ES-I3 (cell line): ENCODE results near the gene NDUFS7.

Source experiments
- H3K36me3 ChIP-seq: 2 replicates; pipeline ENCODE4 v1.6.1; 2013; ENCODE audit warnings: mild to moderate bottlenecking, low read length, control low read depth, moderate library complexity; ENCODE audit not compliant: insufficient read depth
- H3K4me1 ChIP-seq: 2 replicates; pipeline ENCODE4 v1.6.1; 2013; ENCODE audit warnings: mild to moderate bottlenecking, control low read depth, low read length; ENCODE audit not compliant: insufficient read depth
- H3K9ac ChIP-seq: 2 replicates; pipeline ENCODE4 v1.6.1; 2013; ENCODE audit warnings: low read depth, mild to moderate bottlenecking, low read length, moderate library complexity
- H3K9me3 ChIP-seq: 2 replicates; pipeline ENCODE4 v1.6.1; 2013; ENCODE audit warnings: mild to moderate bottlenecking, low read length, moderate library complexity; ENCODE audit not compliant: control insufficient read depth, insufficient read depth

Gene NDUFS7

DNA sequence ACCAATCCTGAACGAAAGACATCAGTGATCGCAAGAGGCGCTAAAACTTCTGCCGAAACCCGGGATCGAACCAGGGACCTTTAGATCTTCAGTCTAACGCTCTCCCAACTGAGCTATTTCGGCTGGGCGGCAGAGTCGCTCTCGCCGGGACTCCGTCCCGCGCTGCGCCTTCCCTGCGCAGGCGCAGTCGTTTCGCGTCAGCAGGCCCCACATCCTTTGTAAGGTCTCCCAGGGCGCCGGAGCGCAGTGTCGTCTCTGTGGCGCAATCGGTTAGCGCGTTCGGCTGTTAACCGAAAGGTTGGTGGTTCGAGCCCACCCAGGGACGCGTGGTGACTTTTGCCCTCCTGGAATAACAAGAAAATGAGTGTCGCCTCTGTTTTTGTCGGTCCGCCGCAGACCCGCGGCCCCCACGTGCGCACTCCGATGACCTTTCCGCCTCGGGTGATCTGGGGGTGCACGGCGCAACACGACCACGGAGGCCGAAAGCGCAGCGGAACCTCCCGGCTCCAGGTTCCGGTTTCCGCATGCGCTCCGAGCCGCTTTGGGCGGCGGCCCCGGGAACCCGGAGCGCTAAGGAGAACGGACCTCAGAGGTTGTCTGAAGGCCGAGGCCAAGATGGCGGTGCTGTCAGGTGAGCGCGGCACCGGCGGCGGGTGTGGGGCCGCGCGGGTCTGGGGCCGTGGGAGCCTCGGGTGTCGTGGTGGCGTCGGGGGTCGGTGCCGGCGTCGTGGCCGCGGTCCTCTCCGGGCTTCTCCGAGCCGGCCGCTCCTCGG lies at the start of gene NDUFS7:
Gene NDUFS7 (plus strand): TSS at position 596 of the 773 bp plus-strand sequence. CDS start 20 bp downstream, at position 616.
- Histone ChIP-seq H3K4me1 (peaks cover 8% of the 10 kb centered on the region), H3K9ac (peak within 1 kb of the TSS; percentile 82), H3K9me3 (no peaks in the 10 kb centered on the region), H3K36me3 (no peaks in the 10 kb centered on the region; the same call in 1 of the 2 replicates)

GRCh38 chr19:1336079-1336684 lies 47.5 kb upstream of the NDUFS7 start:
- no peaks in the 10 kb centered on the region; the same call in 1 of the 2 replicates for H3K4me1 ChIP-seq
- no peak overlapping the region for H3K9ac ChIP-seq
- H3K36me3 ChIP-seq, result no peaks in the 10 kb centered on the region
- H3K9me3 ChIP-seq, result no peaks in the 10 kb centered on the region

DNA sequence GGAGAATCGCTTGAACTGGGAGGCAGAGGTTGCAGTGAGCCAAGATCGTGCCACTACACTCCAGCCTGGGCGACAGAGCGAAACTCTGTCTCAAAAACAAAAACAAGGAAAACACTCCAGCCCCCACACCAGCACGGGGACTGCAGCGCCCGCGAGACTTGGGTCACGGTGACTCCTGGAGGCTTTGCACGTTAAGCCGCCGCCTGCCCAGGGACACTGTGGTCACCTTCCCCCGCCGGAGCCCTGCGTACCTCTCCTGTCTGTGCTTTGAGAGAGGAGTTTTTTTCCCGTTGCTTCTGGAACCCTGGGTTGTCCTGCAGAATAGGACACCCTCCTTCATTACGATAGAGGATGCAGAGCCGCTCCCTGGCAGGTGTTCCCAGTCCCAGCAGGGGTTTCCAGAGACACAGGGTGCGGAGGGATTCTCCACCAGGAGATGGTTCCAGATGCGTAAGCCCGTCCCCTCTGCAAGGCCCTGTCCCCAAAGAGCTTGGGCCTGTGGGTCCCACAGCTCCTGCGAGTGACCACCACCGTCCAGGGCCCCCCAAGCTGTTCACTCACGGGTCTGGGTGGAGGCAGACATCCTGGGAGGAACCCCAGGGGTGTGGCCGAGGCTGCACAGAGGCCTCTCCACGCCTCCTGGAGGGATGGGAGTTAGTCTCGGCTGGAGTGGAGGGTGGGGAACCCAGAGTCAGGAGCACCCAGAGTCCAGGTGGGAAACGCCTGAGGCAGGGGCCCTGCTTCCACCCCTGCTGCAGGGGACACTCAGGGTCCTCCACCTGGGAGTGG lies 42.8 kb upstream of the NDUFS7 start:
- Histone ChIP-seq H3K9me3 (no peaks in the 10 kb centered on the region), H3K9ac (no peak overlapping the region), H3K4me1 (no peaks in the 10 kb centered on the region), H3K36me3 (no peaks in the 10 kb centered on the region)

GRCh38 chr19:1343041-1343440 lies 40.7 kb upstream of the NDUFS7 start:
- Histone ChIP-seq H3K9ac (no peak overlapping the region), H3K9me3 (no peaks in the 10 kb centered on the region), H3K36me3 (no peaks in the 10 kb centered on the region), H3K4me1 (no peaks in the 10 kb centered on the region)

GRCh38 chr19:1349211-1349610 lies 34.5 kb upstream of the NDUFS7 start:
- no peak overlapping the region for H3K9ac ChIP-seq
- no peaks in the 10 kb centered on the region for H3K9me3 ChIP-seq
- no peaks in the 10 kb centered on the region for H3K36me3 ChIP-seq
- no peaks in the 10 kb centered on the region for H3K4me1 ChIP-seq

GRCh38 chr19:1350867-1351266 lies 32.8 kb upstream of the NDUFS7 start:
- no peaks in the 10 kb centered on the region for H3K36me3 ChIP-seq
- 0 out of 2 replicates have a peak, but pooled peaks cover under 1% of the 10 kb centered on the region for H3K4me1 ChIP-seq
- H3K9ac ChIP-seq, result no peak overlapping the region
- no peaks in the 10 kb centered on the region for H3K9me3 ChIP-seq

GRCh38 chr19:1351381-1351851 lies 32.3 kb upstream of the NDUFS7 start:
- no peaks in the 10 kb centered on the region for H3K9me3 ChIP-seq
- no peaks in the 10 kb centered on the region for H3K36me3 ChIP-seq
- H3K4me1 ChIP-seq, result peaks cover 4% of the 10 kb centered on the region; the same call in 1 of the 2 replicates
- H3K9ac ChIP-seq, result no peak overlapping the region

GRCh38 chr19:1353144-1353543 lies 30.6 kb upstream of the NDUFS7 start:
- peaks cover 2% of the 10 kb centered on the region; the same call in 1 of the 2 replicates for H3K36me3 ChIP-seq
- no peak overlapping the region for H3K9ac ChIP-seq
- H3K9me3 ChIP-seq, result no peaks in the 10 kb centered on the region
- peaks cover 20% of the 10 kb centered on the region; the same call in 1 of the 2 replicates for H3K4me1 ChIP-seq

DNA sequence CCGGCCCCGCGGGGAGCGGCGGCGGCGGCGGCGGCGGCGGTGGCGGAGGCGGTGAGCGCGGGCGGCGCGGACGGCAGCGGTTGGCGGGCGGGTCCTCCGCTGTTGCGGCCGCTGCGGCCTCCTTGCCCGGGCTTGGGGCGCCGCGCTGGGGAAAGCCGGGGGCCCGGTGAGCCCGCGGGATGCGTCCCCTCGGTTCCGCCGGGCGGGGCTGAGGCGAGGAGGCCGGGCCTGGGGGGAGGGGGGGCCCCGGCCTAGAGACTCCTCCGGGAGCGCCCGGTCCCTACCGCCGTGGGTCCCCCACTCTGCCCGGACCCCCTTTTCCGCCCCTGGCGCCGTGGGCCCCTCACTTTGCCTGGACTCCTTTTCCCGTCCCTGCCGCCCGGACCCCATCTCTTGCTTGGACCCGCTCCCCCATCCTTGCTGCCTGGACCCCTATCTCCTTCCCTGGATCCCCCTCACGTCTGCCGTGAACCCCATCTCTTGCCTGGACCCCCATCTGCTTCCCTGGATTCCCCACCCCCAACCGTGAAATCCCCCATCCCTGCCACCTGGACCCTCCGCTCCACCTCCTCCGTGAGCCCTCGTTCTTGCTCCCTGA lies 28.6 kb upstream of the NDUFS7 start:
- peak overlapping the region; percentile 61 for H3K9ac ChIP-seq
- H3K4me1 ChIP-seq, result peaks cover 30% of the 10 kb centered on the region; the same call in 1 of the 2 replicates
- H3K9me3 ChIP-seq, result no peaks in the 10 kb centered on the region
- H3K36me3 ChIP-seq, result peaks cover 17% of the 10 kb centered on the region

- no peaks in the 10 kb centered on the region for H3K9me3 ChIP-seq
- peaks cover 18% of the 10 kb centered on the region for H3K36me3 ChIP-seq
- H3K4me1 ChIP-seq, result peaks cover 31% of the 10 kb centered on the region; the same call in 1 of the 2 replicates
- H3K9ac ChIP-seq, result peak overlapping the region; percentile 61
Observed at GRCh38 chr19:1355568-1356507, 27.9 kb upstream of the NDUFS7 start.

GRCh38 chr19:1356508-1356865 lies 27.2 kb upstream of the NDUFS7 start:
- H3K36me3 ChIP-seq, result peaks cover 18% of the 10 kb centered on the region
- H3K9me3 ChIP-seq, result no peaks in the 10 kb centered on the region
- no peak overlapping the region for H3K9ac ChIP-seq
- H3K4me1 ChIP-seq, result peaks cover 33% of the 10 kb centered on the region; the same call in 1 of the 2 replicates

- Histone ChIP-seq H3K36me3 (peaks cover 18% of the 10 kb centered on the region), H3K4me1 (peaks cover 33% of the 10 kb centered on the region; the same call in 1 of the 2 replicates), H3K9me3 (no peaks in the 10 kb centered on the region), H3K9ac (no peak overlapping the region)
Observed at GRCh38 chr19:1357531-1358109, 26.1 kb upstream of the NDUFS7 start.
